G401 (cell line): Measurements from ENCODE around the gene ABHD16A. TPM values are rescaled to one million over a fixed set of nuclear protein-coding genes. Genes with fewer than 3 reads are reported as not detected.
A peak's percentile ranks its signal among the peaks of the same experiment; 100 is the strongest.

ENCODE experiments used
- DNase-seq: peaks from one replicate; pipeline ENCODE4 v3.0.0-alpha.2; 2015; ENCODE audit warnings: low spot score
- in situ Hi-C: cut with HindIII; loops from 2 replicates; pipeline ENCODE4 v1.10.0; 2016; ENCODE audit warnings: low sequenced_read_pairs, mixed read lengths
- total RNA-seq: library from RNA; depleted of rRNA; stranded (reverse); fragments of >200 nt; shearing (Covaris generic); gene quantifications from 2 replicates; pipeline ENCODE4 v1.2.3, GENCODE V29; 2014

The ABHD16A gene
- total RNA-seq, 1 experiment from 2014 or later = 43.9 TPM

DNA sequence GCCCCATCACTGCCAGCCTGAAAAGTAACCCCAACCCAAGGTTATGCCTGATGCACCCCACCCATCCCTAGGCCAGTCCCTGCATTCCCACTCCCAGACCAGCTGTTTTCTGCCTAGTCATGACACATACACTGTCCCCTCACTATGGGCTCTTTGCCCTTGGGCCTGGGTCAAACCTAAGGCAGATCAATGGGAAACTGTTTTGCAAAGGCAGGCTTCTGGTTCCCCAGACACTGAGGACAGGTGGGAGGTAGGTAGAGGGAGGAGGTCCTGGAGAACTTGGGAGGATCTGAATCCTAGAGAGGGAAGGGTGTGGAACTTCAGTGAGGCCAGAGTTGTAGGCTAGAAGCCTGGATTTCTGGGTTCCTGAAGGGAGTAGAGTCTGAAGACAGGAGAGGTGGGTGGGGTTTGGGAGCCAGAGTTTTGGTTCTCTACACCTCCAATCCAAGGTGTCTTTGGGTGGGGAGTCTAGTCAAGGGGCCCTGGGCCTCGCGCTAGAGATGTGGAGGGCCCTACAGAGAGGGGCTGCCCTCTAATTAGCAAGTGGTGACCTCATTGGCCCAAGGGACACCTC lies 31.2 kb upstream of the ABHD16A start:
- in situ Hi-C loops = no loop called here
- no peak for DNase-seq

DNA sequence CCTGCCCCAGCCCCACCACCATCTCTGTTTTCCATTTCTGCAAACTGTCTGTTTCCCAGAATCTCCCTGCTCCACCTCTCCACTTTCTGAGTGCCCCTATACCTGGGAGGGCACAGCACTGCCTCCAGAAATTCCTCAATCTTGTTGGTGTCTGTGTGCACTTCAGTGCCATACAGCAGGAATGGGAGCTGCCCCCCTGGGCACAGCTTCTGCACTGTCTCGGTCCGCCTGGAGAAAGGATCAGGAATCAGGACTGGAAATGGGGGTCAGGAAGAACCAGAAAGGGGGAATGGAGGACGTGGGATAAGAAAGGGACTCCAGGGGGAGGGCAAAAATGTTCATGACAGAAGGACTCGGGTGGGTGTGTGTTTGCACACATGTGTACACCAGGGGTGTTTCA lies 30.6 kb upstream of the ABHD16A start:
- in situ Hi-C loops = no loop called here
- no peak for DNase-seq

DNA sequence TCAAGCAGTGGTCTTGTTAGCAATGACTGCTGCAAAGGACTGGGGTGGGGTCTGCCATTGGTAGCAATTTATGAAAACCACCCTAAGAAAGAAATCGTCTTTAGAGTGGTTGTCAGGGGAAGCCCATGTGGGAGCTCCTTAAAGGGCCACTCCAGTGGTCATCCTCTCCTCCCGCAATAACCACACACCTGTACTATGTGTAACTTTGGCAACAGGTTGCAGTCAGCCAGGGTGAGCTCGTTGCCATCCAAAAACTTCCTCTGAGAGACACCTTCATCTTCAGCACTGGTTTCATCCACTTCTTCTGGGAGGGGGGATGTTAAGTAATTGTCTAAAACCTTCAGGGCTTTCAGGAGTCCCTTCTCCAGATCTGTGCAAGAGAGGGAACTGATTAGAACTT lies 28.9 kb upstream of the ABHD16A start:
- no peak for DNase-seq
- in situ Hi-C loops = no loop called here

DNA sequence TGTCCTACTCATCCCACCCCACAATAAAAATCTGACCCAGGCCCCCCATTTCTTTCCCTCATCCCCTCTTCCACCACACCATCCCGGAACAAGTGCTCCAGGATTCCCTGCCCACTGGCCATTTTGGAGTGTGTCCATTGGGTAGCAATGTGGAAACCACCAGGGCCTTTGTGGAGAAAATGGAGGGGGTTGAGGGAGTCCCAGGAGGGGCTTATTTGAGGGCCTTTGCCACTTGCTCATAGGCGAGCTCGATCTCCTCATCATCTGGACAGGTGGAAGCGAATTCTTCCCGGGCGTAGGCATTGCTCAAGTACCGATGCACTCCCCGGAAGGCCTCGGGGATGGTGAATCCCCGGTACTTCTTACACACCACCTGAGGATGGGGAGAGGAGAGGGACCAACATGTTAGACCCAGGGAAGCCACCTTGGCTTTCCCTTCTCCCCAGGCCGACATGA lies 27.5 kb upstream of the ABHD16A start:
- no peak for DNase-seq
- in situ Hi-C loops = no loop called here

DNA sequence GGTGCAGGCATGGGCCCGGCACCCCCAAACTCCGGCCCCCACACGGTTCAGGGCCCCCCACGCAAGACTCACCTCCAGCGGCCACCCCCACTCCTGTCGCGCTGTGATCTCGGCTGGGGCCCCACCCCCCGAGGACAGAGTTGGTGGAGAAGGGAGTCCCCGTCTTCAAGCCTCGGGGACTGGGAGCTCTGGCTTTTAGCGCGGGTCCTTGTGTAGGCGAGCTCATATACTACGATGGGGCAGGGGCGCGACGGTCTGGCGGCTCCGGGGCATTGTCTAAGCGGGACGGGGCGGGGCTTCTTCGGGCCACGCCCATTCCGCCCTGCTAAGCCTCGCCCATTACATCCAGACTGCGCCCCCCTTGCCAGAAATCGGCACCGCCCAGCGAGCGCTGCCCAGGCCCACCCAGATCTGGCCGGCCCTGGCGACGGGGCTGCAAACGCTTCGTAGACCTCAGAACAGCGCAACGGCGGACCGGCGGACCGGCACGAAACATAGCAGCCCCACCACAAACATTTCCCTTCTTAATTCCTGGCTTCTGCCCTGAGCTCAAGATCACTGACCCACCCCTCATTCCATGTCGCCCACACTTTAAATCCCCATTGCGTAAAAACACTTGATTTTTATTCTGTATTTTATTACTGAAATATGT lies 27.0 kb upstream of the ABHD16A start:
- in situ Hi-C loops = no loop called here
- DNase-seq = peak; percentile 63

DNA sequence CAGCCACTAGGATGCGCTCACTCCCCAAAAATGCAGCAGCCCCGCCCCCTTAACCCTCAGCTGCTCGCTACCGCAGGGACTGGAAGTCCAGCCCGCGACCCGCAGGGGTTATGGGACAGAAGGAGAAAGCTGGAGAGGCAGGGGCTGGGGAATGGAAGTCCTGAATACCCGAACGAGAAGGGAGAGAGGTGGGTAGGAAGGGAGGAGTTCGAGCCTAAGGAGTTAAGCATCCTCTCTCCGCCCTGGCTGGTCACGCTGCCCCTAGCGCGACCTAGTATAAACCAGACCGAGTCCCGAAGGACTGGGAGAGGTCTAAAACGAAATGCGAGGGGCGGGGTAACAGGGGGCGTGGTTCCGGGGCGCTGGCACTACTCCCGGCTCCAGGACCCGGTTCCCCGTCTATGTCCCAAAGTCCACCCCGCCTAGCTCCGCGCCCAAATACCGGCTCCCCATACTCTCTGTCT lies 26.4 kb upstream of the ABHD16A start:
- DNase-seq = peak; percentile 72

DNA sequence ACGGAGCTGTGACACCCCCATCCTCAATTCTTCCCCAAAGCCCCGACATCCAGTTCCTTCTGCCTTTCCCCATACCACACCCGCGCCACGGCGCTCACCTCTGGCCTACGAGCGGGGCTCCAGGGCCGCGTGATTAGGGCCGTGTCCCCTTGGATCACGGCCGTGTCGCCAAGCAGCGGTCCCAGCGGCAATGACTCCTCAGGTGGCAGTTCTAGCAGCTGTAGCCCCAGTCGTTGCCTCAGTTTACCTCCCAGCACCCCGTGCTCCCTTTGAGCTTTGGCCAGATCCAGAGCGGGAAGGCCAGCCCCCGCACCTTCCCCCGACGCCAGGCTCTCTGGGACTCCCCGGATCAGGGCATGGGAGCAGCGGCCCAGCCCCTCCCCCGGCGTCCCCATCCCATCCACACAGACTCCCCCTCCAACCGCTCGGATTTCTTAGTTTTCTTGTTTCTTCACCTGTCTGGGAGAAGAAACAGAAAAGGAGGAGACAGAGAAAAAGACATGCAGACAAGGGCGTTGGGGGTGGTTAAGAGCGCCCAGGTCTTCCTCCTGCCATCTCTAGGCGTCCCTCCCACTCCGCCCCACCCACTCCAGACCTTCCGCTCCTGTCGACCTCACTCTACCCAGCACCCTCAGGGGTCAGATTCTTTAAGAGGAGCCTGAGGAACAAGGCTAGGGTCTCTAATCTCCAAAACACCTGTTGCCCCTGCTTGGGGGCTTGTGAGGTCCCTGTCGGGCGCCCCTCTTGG lies 25.8 kb upstream of the ABHD16A start, which contains the start of gene DDAH2:
TSS of gene DDAH2 (minus strand) at position 533 of the 748 bp plus-strand sequence. CDS start at position 395, 138 bp downstream.
- in situ Hi-C loops = no loop called here
- DNase-seq = no peak

More for the DNA sequence above, 26.4 kb upstream of the ABHD16A start:
- in situ Hi-C loops = no loop called here

DNA sequence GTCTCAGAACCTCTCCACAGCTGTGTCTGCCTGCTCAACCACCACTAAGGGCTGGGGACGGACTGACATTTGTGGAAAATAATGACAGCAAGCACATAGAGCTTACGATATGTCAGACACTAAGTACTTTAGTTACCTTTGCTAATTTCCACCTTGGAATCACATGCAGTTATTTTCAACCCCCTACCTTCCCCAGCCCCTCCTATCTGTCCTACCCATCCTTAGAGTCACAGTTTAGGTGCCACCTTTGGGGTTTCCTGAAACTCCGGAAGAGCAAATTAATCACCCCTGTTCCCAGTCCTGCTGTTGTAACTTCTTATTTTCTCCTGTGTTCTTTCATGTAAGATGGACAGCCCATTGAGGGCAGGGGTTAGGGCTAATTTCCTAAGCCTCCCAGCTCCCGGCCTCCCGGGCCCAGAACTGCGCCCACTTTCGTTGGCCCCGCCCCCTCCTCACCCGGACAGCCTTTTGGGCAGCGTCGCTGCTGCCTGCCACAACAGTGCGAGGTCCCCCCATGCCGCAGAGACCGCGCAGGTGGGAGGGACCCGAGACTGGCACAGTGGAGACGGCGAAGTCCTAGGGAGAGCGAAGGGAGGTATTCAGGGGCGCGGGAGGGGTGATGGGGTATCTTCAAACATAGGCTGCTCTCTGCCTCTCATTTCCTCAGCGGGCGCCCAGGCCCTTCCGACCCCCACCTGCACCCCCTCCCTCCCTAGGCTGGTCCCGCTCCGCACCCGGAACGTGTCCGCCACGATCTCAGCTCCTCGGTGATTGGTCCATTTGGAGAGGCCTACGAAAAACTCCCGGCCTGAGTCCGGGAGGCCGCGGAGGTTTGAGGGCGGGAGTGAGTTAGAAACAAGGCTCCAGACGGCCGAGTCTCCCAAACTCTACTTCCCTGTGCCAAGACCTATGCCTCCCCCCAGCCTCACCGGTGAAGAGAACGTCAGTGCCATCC lies 24.9 kb upstream of the ABHD16A start:
- in situ Hi-C loops = no loop called here
- no peak for DNase-seq

DNA sequence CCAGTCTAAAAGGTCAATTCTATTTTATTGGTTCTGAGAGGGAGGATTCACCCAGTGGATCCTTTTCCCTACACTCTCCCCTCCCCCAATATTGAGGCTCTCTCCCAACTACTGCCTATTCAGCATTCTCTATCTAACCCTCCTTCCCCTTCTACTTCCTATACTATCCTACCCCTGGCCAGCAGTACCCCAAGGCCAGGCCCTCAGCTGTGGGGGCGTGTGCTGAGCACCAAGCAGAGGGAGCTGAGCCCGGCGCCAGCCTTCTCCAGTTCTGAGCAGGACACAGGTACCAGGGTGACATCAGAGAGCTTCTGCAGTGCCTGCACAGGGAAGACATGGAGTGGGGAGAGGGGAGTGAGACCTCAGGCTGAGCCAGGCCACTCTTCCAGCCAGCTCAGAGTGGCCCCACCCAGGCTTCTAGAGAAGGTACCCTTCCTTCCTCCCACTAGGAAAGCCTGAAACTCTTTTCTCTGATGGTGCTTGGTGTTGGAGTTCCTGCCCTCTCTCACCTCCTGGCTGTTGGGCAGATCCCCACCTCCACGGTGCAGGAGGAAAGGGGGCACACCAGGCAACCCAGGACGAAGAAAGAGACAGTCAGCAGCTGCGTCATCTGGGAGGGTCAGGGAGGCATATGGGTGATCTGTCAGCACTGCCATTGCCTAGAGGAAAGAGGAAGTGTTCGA lies 24.1 kb upstream of the ABHD16A start:
- no peak for DNase-seq
- in situ Hi-C loops = no loop called here

DNA sequence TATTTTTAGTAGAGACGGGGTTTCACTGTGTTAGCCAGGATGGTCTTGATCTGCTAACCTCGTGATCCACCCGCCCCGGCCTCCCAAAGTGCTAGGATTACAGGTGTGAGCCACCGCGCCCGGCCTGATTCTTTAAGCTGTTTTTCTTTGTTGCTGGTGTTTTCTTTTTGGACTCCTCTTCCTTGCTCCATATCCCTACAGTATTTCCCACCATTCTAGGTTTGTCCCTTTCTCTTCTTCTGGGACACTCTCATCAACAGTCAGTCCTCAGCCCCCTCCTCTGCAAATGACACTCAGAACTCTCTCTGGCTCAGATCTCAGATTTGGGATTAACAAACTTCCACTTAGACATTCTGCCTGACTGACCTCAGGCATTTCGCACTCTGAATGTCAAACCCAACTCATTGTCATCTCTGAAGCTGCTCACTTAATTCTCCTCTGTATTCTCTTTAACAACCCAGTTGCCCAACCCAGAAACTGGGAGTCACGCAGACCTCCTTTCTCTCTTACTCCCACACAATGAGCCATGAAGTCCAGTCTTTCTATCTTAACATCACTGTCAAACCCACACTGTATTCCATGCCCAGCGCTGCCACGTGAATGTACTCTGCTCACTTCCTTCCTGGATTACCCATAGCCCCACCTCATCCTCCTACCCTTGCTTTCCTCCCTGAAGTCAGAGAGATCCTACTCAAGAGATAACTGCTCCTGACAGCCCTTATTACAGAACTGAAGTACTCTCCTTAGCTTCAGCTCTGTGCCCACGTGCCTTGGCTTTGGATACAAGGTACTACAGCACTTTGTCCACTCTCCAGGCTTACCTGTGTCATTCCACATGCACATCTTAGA lies 22.6 kb upstream of the ABHD16A start:
- in situ Hi-C loops = no loop called here
- DNase-seq = no peak

DNA sequence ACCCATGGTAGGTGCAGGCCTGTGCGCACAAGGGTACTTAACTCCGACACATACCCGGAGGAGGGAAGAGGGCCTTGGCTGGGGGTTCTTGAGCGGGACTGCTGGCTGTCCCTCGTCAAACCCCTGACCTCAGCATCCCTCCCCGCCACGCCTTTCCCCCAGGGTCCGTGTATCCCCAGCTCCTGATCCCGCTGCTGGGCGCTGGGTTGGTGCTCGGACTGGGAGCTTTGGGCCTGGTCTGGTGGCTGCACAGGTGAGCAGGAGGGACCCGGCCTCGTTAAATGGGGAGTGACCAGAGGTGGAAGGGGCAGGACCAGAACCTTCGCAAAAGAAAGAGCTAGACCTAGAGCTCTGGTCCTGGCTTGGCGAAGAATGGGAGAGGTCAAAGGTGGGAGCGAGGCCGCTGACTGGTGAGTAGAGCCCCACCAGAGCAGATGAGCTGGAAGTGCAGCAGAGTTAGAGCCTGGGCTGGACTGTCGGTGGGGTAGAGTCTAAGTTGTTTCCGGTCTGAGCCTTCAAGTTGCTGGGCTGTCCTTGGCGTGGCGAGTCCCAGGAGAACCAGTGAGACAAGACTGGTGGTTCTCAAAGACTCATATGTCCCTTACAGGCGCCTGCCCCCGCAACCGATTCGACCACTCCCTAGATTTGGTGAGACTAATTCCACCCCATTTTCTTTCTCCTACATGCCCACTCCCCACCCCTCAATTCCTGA lies 21.0 kb upstream of the ABHD16A start:
- no peak for DNase-seq

DNA sequence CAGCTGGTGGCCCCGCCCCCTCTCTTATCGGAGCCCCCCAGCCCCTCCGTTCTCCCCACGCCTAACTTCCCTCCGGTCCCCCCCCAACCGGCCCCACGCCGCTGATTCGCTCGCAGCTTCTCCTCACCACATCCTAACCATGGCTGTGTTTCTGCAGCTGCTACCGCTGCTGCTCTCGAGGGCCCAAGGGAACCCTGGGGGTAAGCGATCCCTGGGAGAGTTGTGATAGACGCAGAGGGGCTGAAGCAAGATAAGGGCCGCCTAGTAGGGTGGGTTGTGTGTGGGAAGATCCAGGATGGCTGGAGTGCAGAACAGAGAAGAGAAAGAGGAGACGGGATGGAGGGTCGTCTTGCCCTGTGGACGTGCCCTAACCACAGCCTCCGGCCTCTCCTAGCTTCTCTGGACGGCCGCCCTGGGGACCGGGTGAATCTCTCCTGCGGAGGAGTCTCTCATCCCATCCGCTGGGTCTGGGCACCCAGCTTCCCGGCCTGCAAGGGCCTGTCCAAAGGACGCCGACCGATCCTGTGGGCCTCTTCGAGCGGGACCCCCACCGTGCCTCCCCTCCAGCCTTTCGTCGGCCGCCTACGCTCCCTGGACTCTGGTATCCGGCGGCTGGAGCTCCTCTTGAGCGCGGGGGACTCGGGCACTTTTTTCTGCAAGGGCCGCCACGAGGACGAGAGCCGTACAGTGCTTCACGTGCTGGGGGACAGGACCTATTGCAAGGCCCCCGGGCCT lies 20.3 kb upstream of the ABHD16A start, which contains the start of gene MPIG6B:
TSS of gene MPIG6B (plus strand) at position 129 of the 735 bp plus-strand sequence. CDS start at position 140, 11 bp downstream.
- no peak for DNase-seq
- in situ Hi-C loops = no loop called here

More for the DNA sequence above, 21.0 kb upstream of the ABHD16A start:
- in situ Hi-C loops = no loop called here

DNA sequence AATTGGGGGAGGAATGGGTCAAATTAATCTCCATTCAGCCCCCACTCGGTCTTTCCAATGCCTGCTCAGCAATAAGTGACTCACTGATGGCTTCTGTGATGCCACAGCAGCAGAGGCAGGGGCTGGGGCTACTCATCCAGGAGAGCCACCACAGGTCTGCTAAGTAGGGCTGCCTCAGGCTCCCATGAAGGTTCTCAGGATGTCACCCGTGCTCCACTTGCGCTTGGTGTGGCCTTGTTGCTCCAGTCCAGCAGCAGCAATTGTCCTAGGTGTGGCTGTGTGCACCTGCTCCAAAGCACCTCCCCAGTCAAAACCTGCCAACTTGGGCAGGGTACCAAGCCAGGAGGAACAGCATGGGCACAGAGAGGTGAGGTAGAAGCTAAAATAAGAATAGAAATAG lies 19.0 kb upstream of the ABHD16A start:
- in situ Hi-C loops = no loop called here
- no peak for DNase-seq

DNA sequence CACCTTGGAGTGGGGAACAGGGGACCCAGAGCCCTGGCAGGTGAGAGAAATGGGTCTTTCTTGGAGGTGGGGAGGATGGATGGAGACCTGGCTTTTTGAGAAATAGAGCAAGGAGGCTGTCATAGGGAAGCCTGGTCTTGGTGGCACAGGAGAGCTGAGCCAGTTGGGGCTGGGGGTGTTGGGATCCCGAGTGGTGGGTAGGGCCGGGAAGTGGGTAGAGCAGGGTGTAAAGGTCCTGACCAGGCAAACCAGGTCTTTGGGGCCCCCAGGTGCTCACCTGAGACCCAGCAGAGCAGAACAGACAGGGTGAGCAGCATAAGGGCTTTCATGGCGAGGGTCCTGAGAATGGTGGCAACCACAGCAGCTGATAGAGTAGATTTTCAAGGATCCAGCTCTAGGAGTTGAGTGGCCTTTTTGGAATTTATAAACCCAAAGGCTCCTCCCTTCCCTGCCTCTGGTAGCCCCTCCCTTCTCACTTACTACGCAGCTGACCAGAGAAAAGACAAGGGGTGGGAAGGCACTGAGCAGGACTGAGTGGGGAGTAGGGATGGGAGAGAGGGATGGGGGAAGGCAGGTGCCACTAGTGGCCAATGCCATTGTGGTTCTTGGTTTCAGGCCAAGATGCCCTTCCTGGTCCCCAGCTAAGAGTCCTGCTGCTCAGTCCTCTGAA lies 18.4 kb upstream of the ABHD16A start, which contains the start of gene LY6G6C:
TSS of gene LY6G6C (minus strand) at position 396 of the 670 bp plus-strand sequence. CDS start at position 329, 67 bp downstream.
- in situ Hi-C loops = no loop called here
- no peak for DNase-seq

DNA sequence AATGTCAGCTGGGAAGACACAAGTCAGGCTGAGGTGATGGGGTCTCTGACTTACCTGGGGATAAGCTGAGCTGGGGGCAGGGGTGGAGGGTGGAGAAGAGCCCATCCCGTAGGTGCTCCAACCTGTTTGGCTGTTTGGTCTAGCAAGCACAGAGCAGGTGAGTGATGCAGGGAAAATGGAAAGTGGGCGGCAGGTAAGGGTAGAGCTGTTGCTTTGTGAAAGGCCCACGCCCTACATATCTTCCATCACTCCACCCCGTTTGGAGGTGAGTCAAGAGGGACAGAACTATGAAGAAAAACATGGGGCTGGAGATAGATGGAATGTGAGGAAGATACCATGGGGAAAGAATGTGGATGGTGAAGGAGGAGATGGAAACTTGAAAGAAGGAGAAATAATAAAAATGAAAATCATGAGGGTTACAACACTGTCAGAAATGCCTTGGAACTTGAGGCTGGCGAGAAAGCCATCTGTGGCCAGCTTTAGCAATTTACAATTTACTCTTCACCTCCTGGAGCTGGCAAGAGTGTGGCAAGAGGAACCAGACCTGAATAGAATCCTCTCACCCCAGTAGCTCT lies 17.2 kb upstream of the ABHD16A start:
- no peak for DNase-seq
- in situ Hi-C loops = no loop called here
